Caco-2 (cell line): ENCODE results near the gene SH3TC1. TPM values are rescaled to one million over a fixed set of nuclear protein-coding genes. Genes with fewer than 3 reads are reported as not detected.

ENCODE experiments used
- BruUV-seq: library from RNA; stranded (reverse); fragments of 400-500 nt; replicated peaks from 2 replicates; lab custom pipeline; 2021; lab: Mats Ljungman, UMichigan
- CTCF ChIA-PET: fragments of 300-600 bp; sonication (Branson Sonifier 250); formaldehyde crosslinking; loops from one replicate; lab custom pipeline; 2022; ENCODE audit warnings: antibody characterized with exemption; lab: Charles Lee
- POLR2A ChIA-PET: fragments of 300-600 bp; sonication (Branson Sonifier 250); formaldehyde crosslinking; loops from one replicate; lab custom pipeline; 2022; ENCODE audit warnings: antibody characterized with exemption; lab: Charles Lee
- DNase-seq, 2 experiments: peaks; one replicate each; pipeline versions ENCODE4 v3.0.0 to v3.0.0-alpha.2; 2020 to 2022
- H3K27me3 ChIP-seq: replicated peaks from 2 replicates; pipeline ENCODE4 v1.6.0; 2011; ENCODE audit warnings: low read length; ENCODE audit not compliant: control insufficient read depth, insufficient read depth
- H3K36me3 ChIP-seq: 2 replicates; pipeline ENCODE4 v1.5.1; 2011; ENCODE audit warnings: low read length; ENCODE audit not compliant: control insufficient read depth, insufficient read depth
- H3K4me1 ChIP-seq: fragments of 250-450 bp; sonication (Bioruptor Pico); 2 replicates; pipeline ENCODE4 v1.5.1; 2020; ENCODE audit warnings: mild to moderate bottlenecking
- H3K4me3 ChIP-seq: 2 replicates; pipeline ENCODE4 v1.5.1; 2011; ENCODE audit warnings: low read depth, mild to moderate bottlenecking, control low read depth, low read length
- H3K9me3 ChIP-seq: fragments of 250-450 bp; sonication (Bioruptor Pico); 2 replicates; pipeline ENCODE4 v1.5.1; 2020; ENCODE audit warnings: mild to moderate bottlenecking, moderate library complexity
- H3K27ac Mint-ChIP-seq: one replicate; pipeline ENCODE4 v1.8.0; 2022; ENCODE audit warnings: mixed read lengths; ENCODE audit not compliant: unreplicated experiment
- H3K27me3 Mint-ChIP-seq: one replicate; pipeline ENCODE4 v1.8.0; 2022; ENCODE audit warnings: mixed read lengths; ENCODE audit not compliant: insufficient read depth, unreplicated experiment
- H3K36me3 Mint-ChIP-seq: one replicate; pipeline ENCODE4 v1.8.0; 2022; ENCODE audit warnings: mild to moderate bottlenecking, mixed read lengths; ENCODE audit not compliant: insufficient read depth, unreplicated experiment
- H3K4me1 Mint-ChIP-seq: one replicate; pipeline ENCODE4 v1.8.0; 2022; ENCODE audit warnings: low read depth, mixed read lengths; ENCODE audit not compliant: unreplicated experiment
- H3K4me3 Mint-ChIP-seq: one replicate; pipeline ENCODE4 v1.8.0; 2022; ENCODE audit warnings: mild to moderate bottlenecking, moderate library complexity, mixed read lengths; ENCODE audit not compliant: unreplicated experiment
- H3K9me3 Mint-ChIP-seq: one replicate; pipeline ENCODE4 v1.8.0; 2022; ENCODE audit warnings: mixed read lengths; ENCODE audit not compliant: unreplicated experiment
- CTCF ChIP-seq, 2 experiments: fragments of 200-600 bp in 1 of 2; IDR thresholded peaks; 1 replicate in 1 of 2; 2 replicates in 1 of 2; pipeline versions ENCODE4 v1.5.1 to v1.8.0; 2011 to 2022; ENCODE audit warnings: antibody characterized with exemption in 1 of 2, control low read depth in 1 of 2, inconsistent platforms in 1 of 2, low read depth in 1 of 2, low read length in 1 of 2, mild to moderate bottlenecking in 1 of 2, moderate library complexity in 1 of 2; ENCODE audit not compliant: insufficient read depth in 1 of 2, severe bottlenecking in 1 of 2, unreplicated experiment in 1 of 2
- intact Hi-C: fragments of 100-400 bp; cut with micrococcal nuclease; formaldehyde crosslinking; loops from one replicate; pipeline ENCODE4 v1.10.0; 2022; ENCODE audit not compliant: unreplicated experiment
- total RNA-seq: library from RNA; stranded (reverse); gene quantifications from 2 replicates; pipeline ENCODE4 v1.2.3, GENCODE V29; 2022

Gene SH3TC1
- total RNA-seq, 1 experiment from 2014 or later, result 18.6 TPM

GRCh38 chr4:8168232-8168631 lies 30.9 kb upstream of the SH3TC1 start:
- H3K27me3 ChIP-seq, result no peaks in the 10 kb centered on the region
- no peak for DNase-seq
- H3K36me3 ChIP-seq, result no peaks in the 10 kb centered on the region
- intact Hi-C loops, result no loop called here
- Mint-ChIP-seq H3K27ac (no peak overlapping the region), H3K4me3 (no peak overlapping the region), H3K27me3 (peaks cover 3% of the 10 kb centered on the region), H3K4me1 (peaks cover 5% of the 10 kb centered on the region), H3K9me3 (peaks cover 18% of the 10 kb centered on the region), H3K36me3 (no peaks in the 10 kb centered on the region)
- no TSS peak for BruUV-seq
- ChIA-PET CTCF (interaction anchor here (2.3 kb wide), 1 partner anchor 9 kb away, joined by 12 read pairs; no protein-coding TSS in a partner anchor), POLR2A (no interaction called here)
- peaks cover 3% of the 10 kb centered on the region; the same call in 1 of the 2 replicates for H3K9me3 ChIP-seq
- TF ChIP-seq CTCF (IDR thresholded peaks at IDR 0.05; ENCODE audit: insufficient read depth in 1 of 2, low read depth in 1 of 2, low read length in 1 of 2, severe bottlenecking in 1 of 2, unreplicated experiment in 1 of 2), result peak; percentile 23 to 69
- H3K4me1 ChIP-seq, result no peaks in the 10 kb centered on the region
- H3K4me3 ChIP-seq, result no peak overlapping the region

GRCh38 chr4:8168832-8169598 lies 30.1 kb upstream of the SH3TC1 start:
- peaks cover 3% of the 10 kb centered on the region for H3K27me3 Mint-ChIP-seq
- H3K4me3 Mint-ChIP-seq, result no peak overlapping the region
- H3K36me3 ChIP-seq, result no peaks in the 10 kb centered on the region
- CTCF ChIA-PET, result interaction anchor here (2.3 kb wide), 1 partner anchor 8 kb away, joined by 12 read pairs; no protein-coding TSS in a partner anchor
- no peaks in the 10 kb centered on the region for H3K4me1 ChIP-seq
- H3K27me3 ChIP-seq, result no peaks in the 10 kb centered on the region
- peaks cover 5% of the 10 kb centered on the region for H3K4me1 Mint-ChIP-seq
- no TSS peak for BruUV-seq
- no peaks in the 10 kb centered on the region for H3K36me3 Mint-ChIP-seq
- DNase-seq, result no peak
- no peak overlapping the region for H3K4me3 ChIP-seq
- H3K27ac Mint-ChIP-seq, result no peak overlapping the region
- peaks cover 3% of the 10 kb centered on the region; the same call in 1 of the 2 replicates for H3K9me3 ChIP-seq
- peaks cover 18% of the 10 kb centered on the region for H3K9me3 Mint-ChIP-seq
- intact Hi-C loops, result no loop called here
- POLR2A ChIA-PET, result no interaction called here
- no peak for TF ChIP-seq CTCF (IDR thresholded peaks at IDR 0.05; ENCODE audit: insufficient read depth in 1 of 2, low read depth in 1 of 2, low read length in 1 of 2, severe bottlenecking in 1 of 2, unreplicated experiment in 1 of 2)

GRCh38 chr4:8169763-8170162 lies 29.3 kb upstream of the SH3TC1 start:
- CTCF ChIA-PET, result no interaction called here

More at GRCh38 chr4:8169763-8170162, 29.3 kb upstream of the SH3TC1 start:
- Mint-ChIP-seq H3K4me1 (peaks cover 5% of the 10 kb centered on the region), H3K4me3 (no peak overlapping the region), H3K36me3 (no peaks in the 10 kb centered on the region), H3K27me3 (peaks cover 3% of the 10 kb centered on the region), H3K9me3 (peaks cover 18% of the 10 kb centered on the region), H3K27ac (no peak overlapping the region)
- no peak for TF ChIP-seq CTCF (IDR thresholded peaks at IDR 0.05; ENCODE audit: insufficient read depth in 1 of 2, low read depth in 1 of 2, low read length in 1 of 2, severe bottlenecking in 1 of 2, unreplicated experiment in 1 of 2)
- H3K4me1 ChIP-seq, result no peaks in the 10 kb centered on the region
- H3K4me3 ChIP-seq, result no peak overlapping the region
- no peaks in the 10 kb centered on the region for H3K27me3 ChIP-seq
- no peak for DNase-seq
- POLR2A ChIA-PET, result no interaction called here
- no TSS peak for BruUV-seq
- H3K9me3 ChIP-seq, result peaks cover 3% of the 10 kb centered on the region; the same call in 1 of the 2 replicates
- intact Hi-C loops, result no loop called here
- no peaks in the 10 kb centered on the region for H3K36me3 ChIP-seq
